ENCODE results near the gene PHRF1. TPM values are rescaled to one million over a fixed set of nuclear protein-coding genes. Genes with fewer than 3 reads are reported as not detected.

Gene PHRF1
- total and polyA plus RNA-seq, 11 donors, result 11.6 to 21.3 (median 18.1) TPM

- no peak for ATAC-seq
- H3K27ac ChIP-seq, result no peak overlapping the region
Observed at GRCh38 chr11:630871-631270, 54.6 kb downstream of the PHRF1 start.

GRCh38 chr11:635945-636510, 59.8 kb downstream of the PHRF1 start:
- peaks cover 0 to 39% (median 11%) of the 10 kb centered on the region in 12 donors for H3K4me1 ChIP-seq
- no peak for TF ChIP-seq POLR2A (IDR thresholded peaks at IDR 0.05)
- TF ChIP-seq, protein P1, sequence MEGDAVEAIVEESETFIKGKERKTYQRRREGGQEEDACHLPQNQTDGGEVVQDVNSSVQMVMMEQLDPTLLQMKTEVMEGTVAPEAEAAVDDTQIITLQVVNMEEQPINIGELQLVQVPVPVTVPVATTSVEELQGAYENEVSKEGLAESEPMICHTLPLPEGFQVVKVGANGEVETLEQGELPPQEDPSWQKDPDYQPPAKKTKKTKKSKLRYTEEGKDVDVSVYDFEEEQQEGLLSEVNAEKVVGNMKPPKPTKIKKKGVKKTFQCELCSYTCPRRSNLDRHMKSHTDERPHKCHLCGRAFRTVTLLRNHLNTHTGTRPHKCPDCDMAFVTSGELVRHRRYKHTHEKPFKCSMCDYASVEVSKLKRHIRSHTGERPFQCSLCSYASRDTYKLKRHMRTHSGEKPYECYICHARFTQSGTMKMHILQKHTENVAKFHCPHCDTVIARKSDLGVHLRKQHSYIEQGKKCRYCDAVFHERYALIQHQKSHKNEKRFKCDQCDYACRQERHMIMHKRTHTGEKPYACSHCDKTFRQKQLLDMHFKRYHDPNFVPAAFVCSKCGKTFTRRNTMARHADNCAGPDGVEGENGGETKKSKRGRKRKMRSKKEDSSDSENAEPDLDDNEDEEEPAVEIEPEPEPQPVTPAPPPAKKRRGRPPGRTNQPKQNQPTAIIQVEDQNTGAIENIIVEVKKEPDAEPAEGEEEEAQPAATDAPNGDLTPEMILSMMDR (IDR thresholded peaks at IDR 0.05), result no peak
- no peak overlapping the region for H3K27ac ChIP-seq
- no peak overlapping the region for H3K4me3 ChIP-seq
- H3K27me3 ChIP-seq, result peaks cover 19 to 50% (median 33%) of the 10 kb centered on the region in 9 donors
- H3K36me3 ChIP-seq, result peaks cover 0 to under 1% (median 0%) of the 10 kb centered on the region in 9 donors
- WGBS, 4 donors, result 67 to 77% (median 70%) methylated on average over 20 to 22 of the region's 22 CpGs
- ATAC-seq (no peak), DNase-seq (no peak)
- H3K9me3 ChIP-seq, result no peaks in the 10 kb centered on the region
- intact Hi-C loops (cut with DNase I), result no loop called here

More at GRCh38 chr11:630871-631270, 54.6 kb downstream of the PHRF1 start:
- Histone ChIP-seq H3K27me3 (peaks cover 0 to 9% (median 8%) of the 10 kb centered on the region in 9 donors), H3K4me1 (peaks cover 0 to 16% (median 0%) of the 10 kb centered on the region in 12 donors), H3K36me3 (no peaks in the 10 kb centered on the region), H3K9me3 (no peaks in the 10 kb centered on the region), H3K4me3 (no peak overlapping the region)
- intact Hi-C loops (cut with DNase I), result no loop called here
- TF ChIP-seq, protein P1 (IDR thresholded peaks at IDR 0.05), result no peak
- no peak for TF ChIP-seq POLR2A (IDR thresholded peaks at IDR 0.05)
- DNase-seq, result no peak
- 95% methylated on average over 5 of the region's 5 CpGs for WGBS, 4 donors

DNA sequence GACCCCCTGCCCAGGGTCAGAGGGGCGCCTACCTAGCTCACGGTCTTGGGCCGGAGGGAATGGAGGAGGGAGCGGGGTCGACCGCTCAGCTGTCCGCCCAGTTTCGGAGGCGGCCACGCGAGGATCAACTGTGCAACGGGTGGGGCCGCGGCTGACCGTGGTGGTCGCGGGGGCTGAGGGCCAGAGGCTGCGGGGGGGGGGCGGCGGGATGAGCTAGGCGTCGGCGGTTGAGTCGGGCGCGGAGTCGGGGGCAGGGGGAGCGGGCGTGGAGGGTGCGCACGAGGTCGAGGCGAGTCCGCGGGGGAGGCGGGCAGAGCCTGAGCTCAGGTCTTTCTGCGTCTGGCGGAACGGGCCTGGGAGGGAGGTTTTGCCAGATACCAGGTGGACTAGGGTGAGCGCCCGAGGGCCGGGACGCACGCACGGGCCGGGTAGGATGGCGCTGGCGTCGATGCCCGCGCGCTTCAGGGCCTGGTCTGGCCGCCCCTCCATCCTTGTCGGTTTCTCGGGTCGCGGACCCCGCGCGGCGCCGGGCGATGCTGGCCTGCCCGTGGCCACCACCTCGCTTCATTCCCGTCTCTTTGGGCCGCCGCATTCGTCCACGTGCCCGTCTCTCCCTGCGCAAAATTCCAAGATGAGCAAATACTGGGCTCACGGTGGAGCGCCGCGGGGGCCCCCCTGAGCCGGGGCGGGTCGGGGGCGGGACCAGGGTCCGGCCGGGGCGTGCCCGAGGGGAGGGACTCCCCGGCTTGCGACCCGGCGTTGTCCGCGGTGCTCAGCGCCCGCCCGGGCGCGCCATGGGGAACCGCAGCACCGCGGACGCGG, 60.5 kb downstream of the PHRF1 start, which contains the start of gene DRD4:
Gene DRD4 (plus strand): TSS at position 759 of the 822 bp plus-strand sequence. CDS start 36 bp downstream, at position 795.
- ATAC-seq, result peak in 2 of 4 donors; percentile 54 to 68
- 6 to 14% (median 12%) methylated on average over 30 to 100 of the region's 100 CpGs for WGBS, 4 donors
- peaks cover 0 to 3% (median 0%) of the 10 kb centered on the region in 9 donors for H3K36me3 ChIP-seq
- TF ChIP-seq, protein P1 (IDR thresholded peaks at IDR 0.05), result no peak
- no peak for TF ChIP-seq POLR2A (IDR thresholded peaks at IDR 0.05)
- no peak within 1 kb of the TSS for H3K27ac ChIP-seq
- H3K4me3 ChIP-seq, result peak within 1 kb of the TSS in 8 of 12 donors; percentile 18 to 44 (median 35)
- peaks cover 19 to 50% (median 33%) of the 10 kb centered on the region in 9 donors for H3K27me3 ChIP-seq
- no peak for DNase-seq
- H3K9me3 ChIP-seq, result no peaks in the 10 kb centered on the region
- intact Hi-C loops (cut with DNase I), result no loop called here
- peaks cover 0 to 39% (median 11%) of the 10 kb centered on the region in 12 donors for H3K4me1 ChIP-seq

- DNase-seq (no peak), ATAC-seq (no peak)
- peaks cover 0 to 39% (median 11%) of the 10 kb centered on the region in 12 donors for H3K4me1 ChIP-seq
- peaks cover 0 to 5% (median 0%) of the 10 kb centered on the region in 9 donors for H3K36me3 ChIP-seq
- peak overlapping the region in 8 of 12 donors; percentile 18 to 44 (median 35) for H3K4me3 ChIP-seq
- no peak overlapping the region for H3K27ac ChIP-seq
- 2 to 5% (median 3%) methylated on average over 15 to 34 of the region's 34 CpGs for WGBS, 4 donors
- no peaks in the 10 kb centered on the region for H3K9me3 ChIP-seq
- H3K27me3 ChIP-seq, result peaks cover 19 to 50% (median 33%) of the 10 kb centered on the region in 9 donors
- TF ChIP-seq POLR2A (IDR thresholded peaks at IDR 0.05), result no peak
- TF ChIP-seq, protein P1 (IDR thresholded peaks at IDR 0.05), result no peak
- intact Hi-C loops (cut with DNase I), result no loop called here
Observed at GRCh38 chr11:637333-637592, 61.0 kb downstream of the PHRF1 start.

All from heart left ventricle (tissue), 16 donors.